Glutamatergic neuron (in vitro differentiated cells): ENCODE data around the gene ROR2. TPM values are rescaled to one million over a fixed set of nuclear protein-coding genes. Genes with fewer than 3 reads are reported as not detected.

Experiments
- DNase-seq: peaks from one replicate; pipeline ENCODE4 v3.0.0; 2022
- H3K27ac Mint-ChIP-seq: one replicate; pipeline ENCODE4 v1.8.0; 2020; ENCODE audit warnings: mild to moderate bottlenecking, mixed read lengths, inconsistent platforms; ENCODE audit not compliant: unreplicated experiment
- H3K27me3 Mint-ChIP-seq: one replicate; pipeline ENCODE4 v1.8.0; 2020; ENCODE audit warnings: mild to moderate bottlenecking, moderate library complexity, mixed read lengths, inconsistent platforms; ENCODE audit not compliant: unreplicated experiment
- H3K36me3 Mint-ChIP-seq: one replicate; pipeline ENCODE4 v1.8.0; 2020; ENCODE audit warnings: mild to moderate bottlenecking, mixed read lengths, inconsistent platforms; ENCODE audit not compliant: unreplicated experiment
- H3K4me1 Mint-ChIP-seq: one replicate; pipeline ENCODE4 v1.8.0; 2020; ENCODE audit warnings: mild to moderate bottlenecking, low read depth, mixed read lengths, inconsistent platforms; ENCODE audit not compliant: unreplicated experiment
- H3K4me3 Mint-ChIP-seq: one replicate; pipeline ENCODE4 v1.8.0; 2020; ENCODE audit warnings: mild to moderate bottlenecking, mixed read lengths, inconsistent platforms; ENCODE audit not compliant: unreplicated experiment
- H3K9me3 Mint-ChIP-seq: one replicate; pipeline ENCODE4 v1.8.0; 2020; ENCODE audit warnings: mild to moderate bottlenecking, moderate library complexity, mixed read lengths, inconsistent platforms; ENCODE audit not compliant: unreplicated experiment
- total RNA-seq: library from RNA; stranded (reverse); fragmentation: NEBNext Ultra II Directional; extraction: Animal tissue kit (Norgen Biotek cat#: 25700); gene quantifications from one replicate; pipeline ENCODE4 v1.2.1, GENCODE V29; 2021; ENCODE audit not compliant: unreplicated experiment
- TF ChIP-seq, protein P1 (sequence below): fragments of 200-600 bp; sonication (generic); IDR thresholded peaks from one replicate; pipeline ENCODE4 v1.5.0; 2021; ENCODE audit not compliant: partially characterized antibody, unreplicated experiment

ROR2 gene
- total RNA-seq, 1 donor from 2014 or later, result 51.1 TPM

DNA sequence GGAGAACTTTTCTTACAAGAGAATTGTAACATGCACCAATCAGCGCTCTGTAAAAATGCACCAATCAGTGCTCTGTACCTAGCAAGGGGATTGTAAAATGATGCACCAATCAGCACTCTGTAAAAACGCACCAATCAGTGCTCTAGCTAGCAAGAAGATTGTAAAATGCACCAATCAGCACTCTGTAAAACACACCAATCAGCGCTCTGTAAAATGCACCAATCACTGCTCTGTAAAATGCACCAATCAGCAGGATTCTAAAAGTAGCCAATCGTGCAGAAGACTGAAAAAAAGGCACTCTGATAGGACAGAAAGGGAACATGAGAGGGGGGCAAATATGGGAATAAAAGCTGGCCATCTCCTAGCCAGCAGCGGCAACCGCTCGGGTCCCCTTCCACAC lies 233.2 kb downstream of the ROR2 start:
- DNase-seq, result no peak
- no peaks in the 10 kb centered on the region for H3K36me3 Mint-ChIP-seq
- H3K4me3 Mint-ChIP-seq, result no peak overlapping the region
- peaks cover 11% of the 10 kb centered on the region for H3K9me3 Mint-ChIP-seq
- TF ChIP-seq, protein P1, sequence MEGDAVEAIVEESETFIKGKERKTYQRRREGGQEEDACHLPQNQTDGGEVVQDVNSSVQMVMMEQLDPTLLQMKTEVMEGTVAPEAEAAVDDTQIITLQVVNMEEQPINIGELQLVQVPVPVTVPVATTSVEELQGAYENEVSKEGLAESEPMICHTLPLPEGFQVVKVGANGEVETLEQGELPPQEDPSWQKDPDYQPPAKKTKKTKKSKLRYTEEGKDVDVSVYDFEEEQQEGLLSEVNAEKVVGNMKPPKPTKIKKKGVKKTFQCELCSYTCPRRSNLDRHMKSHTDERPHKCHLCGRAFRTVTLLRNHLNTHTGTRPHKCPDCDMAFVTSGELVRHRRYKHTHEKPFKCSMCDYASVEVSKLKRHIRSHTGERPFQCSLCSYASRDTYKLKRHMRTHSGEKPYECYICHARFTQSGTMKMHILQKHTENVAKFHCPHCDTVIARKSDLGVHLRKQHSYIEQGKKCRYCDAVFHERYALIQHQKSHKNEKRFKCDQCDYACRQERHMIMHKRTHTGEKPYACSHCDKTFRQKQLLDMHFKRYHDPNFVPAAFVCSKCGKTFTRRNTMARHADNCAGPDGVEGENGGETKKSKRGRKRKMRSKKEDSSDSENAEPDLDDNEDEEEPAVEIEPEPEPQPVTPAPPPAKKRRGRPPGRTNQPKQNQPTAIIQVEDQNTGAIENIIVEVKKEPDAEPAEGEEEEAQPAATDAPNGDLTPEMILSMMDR, result no peak
- peaks cover 23% of the 10 kb centered on the region for H3K4me1 Mint-ChIP-seq
- H3K27me3 Mint-ChIP-seq, result peaks cover 4% of the 10 kb centered on the region
- peak overlapping the region; percentile 25 for H3K27ac Mint-ChIP-seq

DNA sequence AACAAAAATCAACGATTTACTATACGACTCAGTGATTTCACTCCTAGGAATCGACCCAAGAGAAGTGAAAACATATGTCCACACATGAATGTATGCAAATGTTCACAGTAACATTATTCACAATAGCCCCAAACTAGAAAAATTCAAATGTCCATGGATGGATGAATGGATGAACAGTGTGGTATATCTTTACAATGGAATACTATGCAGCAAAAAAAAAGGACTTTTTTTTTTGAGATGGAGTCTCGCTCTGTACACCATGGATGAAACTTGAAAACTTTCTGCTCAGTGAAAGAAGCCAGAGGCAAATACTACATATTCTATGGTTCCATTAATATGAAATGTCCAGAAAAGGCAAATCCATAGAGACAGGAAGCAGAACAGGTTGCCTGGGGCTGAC lies 233.8 kb downstream of the ROR2 start:
- TF ChIP-seq, protein P1, result no peak
- Mint-ChIP-seq H3K4me1 (peaks cover 23% of the 10 kb centered on the region), H3K27me3 (peaks cover 4% of the 10 kb centered on the region), H3K27ac (no peak overlapping the region), H3K4me3 (no peak overlapping the region), H3K9me3 (peaks cover 11% of the 10 kb centered on the region), H3K36me3 (no peaks in the 10 kb centered on the region)
- DNase-seq, result no peak

DNA sequence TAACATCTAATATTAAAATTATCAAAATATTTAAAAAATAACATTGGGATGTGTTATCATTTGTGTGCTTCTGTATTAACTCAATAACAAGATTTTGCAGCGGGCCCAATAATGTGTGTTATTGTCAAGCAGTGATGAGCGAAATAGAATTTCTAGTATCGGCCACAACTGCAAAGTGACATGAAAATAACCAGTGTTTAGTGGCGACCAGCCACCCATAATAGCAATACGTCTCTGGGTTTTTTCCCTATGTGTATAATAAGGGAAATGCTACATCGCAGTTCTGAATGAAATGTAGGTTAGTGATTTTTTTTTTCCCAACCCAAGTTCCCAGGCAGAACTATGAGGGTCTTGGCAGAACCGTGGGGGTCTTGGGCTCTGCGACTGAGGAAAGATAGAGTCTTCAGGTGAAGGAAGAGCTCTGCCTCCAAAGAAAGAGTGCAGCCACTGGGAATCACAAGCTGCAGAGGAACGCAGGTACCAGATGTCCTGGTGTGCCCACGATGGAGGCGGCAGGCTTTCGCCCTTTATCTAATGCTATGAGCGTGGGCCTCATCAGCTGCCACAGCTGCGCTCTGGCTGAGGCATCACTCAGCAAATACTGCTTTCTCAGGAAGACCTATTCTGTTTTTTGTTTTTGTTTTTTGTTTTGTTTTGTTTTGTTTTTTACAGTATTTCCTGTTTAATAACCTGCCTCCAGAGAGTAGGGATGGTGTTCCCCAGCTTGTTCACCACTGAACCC lies 235.0 kb downstream of the ROR2 start:
- no peak overlapping the region for H3K27ac Mint-ChIP-seq
- TF ChIP-seq, protein P1, result no peak
- no peak overlapping the region for H3K4me3 Mint-ChIP-seq
- peaks cover 11% of the 10 kb centered on the region for H3K9me3 Mint-ChIP-seq
- no peak for DNase-seq
- peaks cover 20% of the 10 kb centered on the region for H3K4me1 Mint-ChIP-seq
- peaks cover 4% of the 10 kb centered on the region for H3K27me3 Mint-ChIP-seq
- no peaks in the 10 kb centered on the region for H3K36me3 Mint-ChIP-seq

DNA sequence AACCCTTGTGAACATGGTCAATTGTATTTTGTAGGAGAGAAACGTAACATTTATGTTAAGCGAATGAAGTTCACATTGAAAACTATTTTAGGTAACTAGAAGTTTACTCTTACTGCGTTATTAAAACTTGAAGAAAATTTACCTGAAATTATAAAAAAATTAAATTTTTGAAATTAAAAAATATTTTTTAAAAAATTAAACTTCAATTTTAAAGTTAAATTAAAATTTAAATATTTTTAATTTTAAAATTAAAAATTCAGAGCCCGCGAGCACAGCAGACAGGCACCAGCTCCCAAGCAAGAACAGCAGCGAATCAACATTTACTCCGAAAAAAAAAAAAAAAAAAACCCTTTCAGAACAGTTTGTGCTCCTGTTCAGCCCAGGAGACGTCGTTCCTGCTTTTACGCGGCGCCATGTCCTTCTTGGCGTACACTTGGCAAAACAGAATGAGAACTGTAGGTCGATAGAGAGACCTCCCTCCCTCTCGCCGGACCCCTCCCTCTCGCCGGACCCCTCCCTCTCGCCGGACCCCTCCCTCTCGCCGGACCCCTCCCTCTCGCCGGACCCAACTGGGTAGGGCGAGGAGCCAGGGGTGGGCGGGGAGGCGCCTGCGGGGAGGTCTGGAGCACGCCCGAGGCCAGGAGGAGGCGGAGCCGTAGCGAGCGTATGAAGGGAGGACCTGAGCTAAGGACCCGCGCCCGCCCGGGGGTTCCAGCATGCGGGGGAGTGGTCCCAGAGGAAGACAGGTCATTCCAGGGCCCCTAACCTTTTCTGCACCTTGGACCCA lies 235.8 kb downstream of the ROR2 start:
- DNase-seq, result peak; percentile 64
- peaks cover 4% of the 10 kb centered on the region for H3K27me3 Mint-ChIP-seq

More for the DNA sequence above, 235.8 kb downstream of the ROR2 start:
- TF ChIP-seq, protein P1, result no peak
- H3K4me3 Mint-ChIP-seq, result peak overlapping the region; percentile 16
- peaks cover 15% of the 10 kb centered on the region for H3K4me1 Mint-ChIP-seq
- H3K36me3 Mint-ChIP-seq, result no peaks in the 10 kb centered on the region
- no peak overlapping the region for H3K27ac Mint-ChIP-seq
- peaks cover 11% of the 10 kb centered on the region for H3K9me3 Mint-ChIP-seq
